ENCODE measurements around the gene AKNAD1. TPM values are rescaled to one million over a fixed set of nuclear protein-coding genes. Genes with fewer than 3 reads are reported as not detected.

AKNAD1 gene
- total and polyA plus RNA-seq, 2 experiments from 2014 or later: not detected

DNA sequence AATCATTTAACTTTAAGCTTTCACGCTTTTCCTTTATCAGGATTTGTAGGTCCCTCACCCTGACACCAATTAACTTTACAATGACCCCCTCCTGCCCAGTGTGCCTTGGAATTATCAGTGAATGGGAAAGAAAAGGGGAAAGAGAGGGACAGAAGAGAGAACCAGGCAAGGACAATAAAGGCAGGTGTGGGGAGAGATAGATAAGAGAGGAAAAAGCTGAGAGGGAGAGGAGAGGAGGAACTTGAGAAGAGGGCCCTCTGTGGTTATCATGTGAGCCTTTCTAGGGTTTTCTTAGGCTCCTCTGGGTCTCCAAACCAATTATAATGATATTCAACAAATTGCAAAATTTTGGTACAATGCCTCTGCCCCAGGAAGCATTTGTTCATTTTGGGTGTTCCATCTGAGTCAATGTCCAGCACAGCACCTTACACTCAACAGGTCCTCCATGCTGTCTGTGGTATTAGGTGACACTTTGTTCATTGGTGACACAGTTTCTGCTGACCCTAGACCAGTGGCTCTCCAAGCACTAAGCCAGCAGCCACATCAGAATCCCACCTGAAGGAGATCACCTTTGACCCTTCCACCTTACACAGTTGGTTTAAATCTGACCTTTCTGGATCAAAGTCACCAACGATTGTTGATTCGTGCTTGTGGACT, 14.2 kb downstream of the AKNAD1 start:
- no peaks in the 10 kb centered on the region for H3K27me3 ChIP-seq (replicated peaks; ENCODE audit: insufficient read depth)

GRCh38 chr1:108841703-108842102, 15.2 kb downstream of the AKNAD1 start:
- H3K9me3 ChIP-seq (ENCODE audit: low read depth): no peaks in the 10 kb centered on the region
- H3K9ac ChIP-seq: no peak overlapping the region
- H3K27ac ChIP-seq: no peak overlapping the region
- in situ Hi-C loops (cut with MboI): no loop called here
- no peaks in the 10 kb centered on the region for H3K4me1 ChIP-seq (ENCODE audit: insufficient read depth)
- H2AFZ ChIP-seq: no peak overlapping the region
- no peak overlapping the region for H3K4me2 ChIP-seq (ENCODE audit: unreplicated experiment)
- no peaks in the 10 kb centered on the region for H3K27me3 ChIP-seq (replicated peaks; ENCODE audit: insufficient read depth)
- no peak overlapping the region for H3K4me3 ChIP-seq
- H3F3A ChIP-seq (ENCODE audit: insufficient read depth): no peaks in the 10 kb centered on the region
- 10 to 24% methylated on average over 1 of the region's 1 CpG for WGBS, 2 experiments (ENCODE audit: low coverage in 1 of 2, low lambda C conversion rate in 2 of 2, missing lambda C conversion rate in 2 of 2)
- H3K9me2 ChIP-seq (ENCODE audit: insufficient read depth): no peaks in the 10 kb centered on the region
- DNase-seq: no peak
- no peaks in the 10 kb centered on the region for H4K20me1 ChIP-seq (ENCODE audit: insufficient read depth)
- H3K79me2 ChIP-seq (ENCODE audit: insufficient read depth): no peaks in the 10 kb centered on the region
- H3K36me3 ChIP-seq (ENCODE audit: low read depth): no peaks in the 10 kb centered on the region
- no peak for TF ChIP-seq EZH2phosphoT487 (IDR thresholded peaks at IDR 0.05; ENCODE audit: insufficient read depth, low read depth)
- no peak for TF ChIP-seq EZH2 (IDR thresholded peaks at IDR 0.05; ENCODE audit: insufficient read depth, poor library complexity, severe bottlenecking)

More for the DNA sequence above, 14.2 kb downstream of the AKNAD1 start:
- Histone ChIP-seq H3K4me1 (ENCODE audit: insufficient read depth) (no peaks in the 10 kb centered on the region), H3K9ac (no peak overlapping the region), H3K9me2 (ENCODE audit: insufficient read depth) (no peaks in the 10 kb centered on the region), H2AFZ (no peak overlapping the region), H3K79me2 (ENCODE audit: insufficient read depth) (no peaks in the 10 kb centered on the region), H3K4me2 (ENCODE audit: unreplicated experiment) (no peak overlapping the region), H3F3A (ENCODE audit: insufficient read depth) (no peaks in the 10 kb centered on the region), H3K27ac (no peak overlapping the region), H3K36me3 (ENCODE audit: low read depth) (no peaks in the 10 kb centered on the region), H4K20me1 (ENCODE audit: insufficient read depth) (no peaks in the 10 kb centered on the region), H3K9me3 (ENCODE audit: low read depth) (no peaks in the 10 kb centered on the region), H3K4me3 (no peak overlapping the region)
- no peak for DNase-seq
- TF ChIP-seq EZH2phosphoT487 (IDR thresholded peaks at IDR 0.05; ENCODE audit: insufficient read depth, low read depth) (no peak), EZH2 (IDR thresholded peaks at IDR 0.05; ENCODE audit: insufficient read depth, poor library complexity, severe bottlenecking) (no peak)
- WGBS, 2 experiments (ENCODE audit: low coverage in 1 of 2, low lambda C conversion rate in 2 of 2, missing lambda C conversion rate in 2 of 2): 78 to 84% methylated on average over 3 of the region's 3 CpGs
- in situ Hi-C loops (cut with MboI): no loop called here

- H3K9me3 ChIP-seq (ENCODE audit: low read depth): no peaks in the 10 kb centered on the region
- H3K27me3 ChIP-seq (replicated peaks; ENCODE audit: insufficient read depth): no peaks in the 10 kb centered on the region
- peaks cover 38% of the 10 kb centered on the region for H3F3A ChIP-seq (ENCODE audit: insufficient read depth)
- no peaks in the 10 kb centered on the region for H4K20me1 ChIP-seq (ENCODE audit: insufficient read depth)
- 98% methylated on average over 2 of the region's 2 CpGs for WGBS, 2 experiments (ENCODE audit: low coverage in 1 of 2, low lambda C conversion rate in 2 of 2, missing lambda C conversion rate in 2 of 2)
- TF ChIP-seq EZH2 (IDR thresholded peaks at IDR 0.05; ENCODE audit: insufficient read depth, poor library complexity, severe bottlenecking) (no peak), EZH2phosphoT487 (IDR thresholded peaks at IDR 0.05; ENCODE audit: insufficient read depth, low read depth) (no peak)
- H3K4me2 ChIP-seq (ENCODE audit: unreplicated experiment): no peak overlapping the region
- no peaks in the 10 kb centered on the region for H3K9me2 ChIP-seq (ENCODE audit: insufficient read depth)
- no peak overlapping the region for H2AFZ ChIP-seq
- in situ Hi-C loops (cut with MboI): no loop called here
- no peaks in the 10 kb centered on the region for H3K79me2 ChIP-seq (ENCODE audit: insufficient read depth)
- no peak overlapping the region for H3K27ac ChIP-seq
- no peak overlapping the region for H3K4me3 ChIP-seq
- H3K9ac ChIP-seq: no peak overlapping the region
- DNase-seq: no peak
- H3K36me3 ChIP-seq (ENCODE audit: low read depth): no peaks in the 10 kb centered on the region
- H3K4me1 ChIP-seq (ENCODE audit: insufficient read depth): peaks cover 37% of the 10 kb centered on the region
These were observed 24.0 kb downstream of the AKNAD1 start for GRCh38 chr1:108832929-108833328.

DNA sequence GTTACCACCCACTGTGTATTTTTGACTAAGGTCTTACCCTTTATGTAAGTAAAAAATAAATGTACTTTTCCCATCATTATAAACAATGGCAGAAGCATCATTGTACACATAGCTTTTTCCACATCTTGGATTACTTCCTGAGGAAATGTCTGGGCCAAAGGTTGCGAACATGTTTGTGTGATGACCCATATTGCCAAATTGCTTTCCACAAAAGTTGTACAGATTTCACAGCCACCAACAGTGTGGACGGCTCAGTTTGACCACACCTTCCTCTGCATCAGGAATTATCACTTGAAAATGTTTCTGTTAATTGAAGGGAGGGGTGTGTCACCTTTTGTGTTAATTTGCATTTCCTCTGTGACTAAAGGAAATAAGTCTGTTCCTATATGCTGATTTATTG, 25.7 kb downstream of the AKNAD1 start:
- peak overlapping the region; percentile 56 for H3K4me3 ChIP-seq
- no peaks in the 10 kb centered on the region for H3K27me3 ChIP-seq (replicated peaks; ENCODE audit: insufficient read depth)
- DNase-seq: peak; percentile 86
- peak overlapping the region; percentile 78 for H3K9ac ChIP-seq
- peak overlapping the region; percentile 79 for H3K4me2 ChIP-seq (ENCODE audit: unreplicated experiment)
- H3K4me1 ChIP-seq (ENCODE audit: insufficient read depth): peaks cover 40% of the 10 kb centered on the region
- in situ Hi-C loops (cut with MboI): no loop called here
- TF ChIP-seq EZH2 (IDR thresholded peaks at IDR 0.05; ENCODE audit: insufficient read depth, poor library complexity, severe bottlenecking): no peak
- no peak for TF ChIP-seq EZH2phosphoT487 (IDR thresholded peaks at IDR 0.05; ENCODE audit: insufficient read depth, low read depth)
- peaks cover 41% of the 10 kb centered on the region for H3F3A ChIP-seq (ENCODE audit: insufficient read depth)
- peak overlapping the region; percentile 18; the same call in 1 of the 2 replicates for H2AFZ ChIP-seq
- peak overlapping the region; percentile 95 for H3K27ac ChIP-seq
- no peaks in the 10 kb centered on the region for H4K20me1 ChIP-seq (ENCODE audit: insufficient read depth)
- no peaks in the 10 kb centered on the region for H3K36me3 ChIP-seq (ENCODE audit: low read depth)
- no peaks in the 10 kb centered on the region for H3K9me2 ChIP-seq (ENCODE audit: insufficient read depth)
- no peaks in the 10 kb centered on the region for H3K9me3 ChIP-seq (ENCODE audit: low read depth)
- no peaks in the 10 kb centered on the region for H3K79me2 ChIP-seq (ENCODE audit: insufficient read depth)
- 3% methylated on average over 2 of the region's 2 CpGs for WGBS, 2 experiments (ENCODE audit: low coverage in 1 of 2, low lambda C conversion rate in 2 of 2, missing lambda C conversion rate in 2 of 2)

All from GM23248 (cell line).